Pancreas (tissue), 10 donors: Measurements from ENCODE around the gene TTC1. TPM values are rescaled to one million over a fixed set of nuclear protein-coding genes. Genes with fewer than 3 reads are reported as not detected.
A peak's percentile ranks its signal among the peaks of the same experiment; 100 is the strongest.
"Not testable (repeated sequence)": the region's sequence is repeated elsewhere in the genome, so short reads cannot be mapped to it uniquely, and the experiment has no call there.

ENCODE experiments used
- ATAC-seq, 4 donors: fragments of 200-7000 bp; cut with Tn5 transposase; one replicate each; pipeline versions ENCODE4 v1.8.0 to v1.9.1; 2020; ENCODE audit warnings: mild to moderate bottlenecking in 4 of 4, moderate library complexity in 4 of 4
- DNase-seq, 6 donors: peaks; one replicate each; pipeline ENCODE4 v3.0.0-alpha.2; 2020
- FAIRE-seq: peaks from 2 replicates; lab custom pipeline; 2012; peaks lifted over from hg19 to GRCh38; lab: Jason Lieb, UNC
- H3K27ac ChIP-seq, 4 donors: fragments of 200-600 bp; sonication (generic); 1 replicate in 3 of 4; 2 replicates in 1 of 4; pipeline versions ENCODE4 v1.5.0 to v1.8.0; 2020
- H3K27me3 ChIP-seq, 4 donors: fragments of 200-600 bp; one replicate each; pipeline ENCODE4 v1.8.0; 2021
- H3K36me3 ChIP-seq, 3 donors: fragments of 200-600 bp; sonication (generic) in 1 of 3; one replicate each; pipeline versions ENCODE4 v1.5.0 to v1.8.0; 2020 to 2021
- H3K4me1 ChIP-seq, 3 donors: fragments of 200-600 bp; one replicate each; pipeline ENCODE4 v1.8.0; 2021
- H3K4me3 ChIP-seq, 4 donors: fragments of 200-600 bp; sonication (generic) in 2 of 4; one replicate each; pipeline versions ENCODE4 v1.5.0 to v1.8.0; 2020 to 2021
- H3K9me3 ChIP-seq, 4 donors: fragments of 200-600 bp; one replicate each; pipeline ENCODE4 v1.8.0; 2021
- CTCF ChIP-seq, 4 donors: fragments of 200-600 bp; sonication (generic) in 3 of 4; IDR thresholded peaks; one replicate each; pipeline versions ENCODE4 v1.5.0 to v1.8.0; 2021; ENCODE audit warnings: antibody characterized with exemption in 4 of 4
- WGBS, 2 donors: extraction: QIAGEN DNeasy Blood & Tissue Kit; methylation state at CpG; one replicate each; pipeline ENCODE4 v1.1.7; 2013; 5-methylcytosine and 5-hydroxymethylcytosine counted together
- intact Hi-C, 3 donors: fragments of 100-400 bp; cut with DNase I; formaldehyde crosslinking; loops; one replicate each; pipeline versions ENCODE4 v1.11.1 to v1.14.2; 2022
- polyA plus RNA-seq, 2 donors: library from polyadenylated mRNA; stranded (reverse); fragments of 200-250 nt; gene quantifications; one replicate each; pipeline ENCODE4 v1.2.3, GENCODE V29; 2013
- total RNA-seq, 6 donors: library from RNA; stranded (reverse); fragmentation: NEBNext Ultra II Directional in 4 of 6; extraction: Animal tissue kit (Norgen Biotek cat#: 25700) in 4 of 6; gene quantifications; one replicate each; pipeline versions ENCODE4 v1.2.1 to v1.2.4, GENCODE V29; 2021 to 2023
- donor health status: healthy with polysubstance abuse.
- donor health status: DM: no; HTN: no; CAD: no; lungs with moderate emphysema.
- donor health status: DM: no; HTN: no; CAD: no.
- donor health status: control.
- donor health status: control.
- donor health status: Bipolar disorder and iron deficiency.
- donor health status: DM: yes; HTN: yes; CAD: no.
- donor health status: DM: no; HTN: no; CAD: no.
- donor health status: DM: no; HTN: no; CAD: no.
- donor health status: DM: yes; HTN: yes; CAD: no.

Gene TTC1
- total and polyA plus RNA-seq, 8 donors = 9.9 to 27.6 (median 15.6) TPM

- Histone ChIP-seq H3K27me3 (peaks cover 0 to 13% (median 0%) of the 10 kb centered on the region in 4 donors), H3K27ac (no peak overlapping the region), H3K36me3 (no peaks in the 10 kb centered on the region), H3K9me3 (no peaks in the 10 kb centered on the region), H3K4me1 (no peaks in the 10 kb centered on the region), H3K4me3 (no peak overlapping the region)
- 92 to 96% methylated on average over 1 of the region's 1 CpG for WGBS, 2 donors
- intact Hi-C loops = no loop called here
- FAIRE-seq (no peak), DNase-seq (no peak), ATAC-seq (no peak)
- no peak for TF ChIP-seq CTCF (IDR thresholded peaks at IDR 0.05)
Observed at GRCh38 chr5:159992566-159992965, 16.4 kb upstream of the TTC1 start.

GRCh38 chr5:159993194-159993593 is 15.7 kb upstream of the TTC1 start:
- H3K27ac ChIP-seq = no peak overlapping the region
- WGBS, 2 donors = 90 to 96% methylated on average over 2 of the region's 2 CpGs
- H3K27me3 ChIP-seq = peaks cover 0 to 13% (median 0%) of the 10 kb centered on the region in 4 donors
- DNase-seq (no peak), ATAC-seq (no peak), FAIRE-seq (no peak)
- H3K4me1 ChIP-seq = no peaks in the 10 kb centered on the region
- no peaks in the 10 kb centered on the region for H3K9me3 ChIP-seq
- H3K36me3 ChIP-seq = no peaks in the 10 kb centered on the region
- no peak for TF ChIP-seq CTCF (IDR thresholded peaks at IDR 0.05)
- intact Hi-C loops = no loop called here
- no peak overlapping the region for H3K4me3 ChIP-seq

GRCh38 chr5:159995907-159996306 is 13.0 kb upstream of the TTC1 start:
- intact Hi-C loops = no loop called here
- WGBS, 2 donors = 69 to 82% methylated on average over 3 of the region's 3 CpGs
- Histone ChIP-seq H3K36me3 (no peaks in the 10 kb centered on the region), H3K4me1 (no peaks in the 10 kb centered on the region), H3K4me3 (no peak overlapping the region), H3K27me3 (peaks cover 0 to 13% (median 0%) of the 10 kb centered on the region in 4 donors), H3K9me3 (no peaks in the 10 kb centered on the region), H3K27ac (no peak overlapping the region)
- TF ChIP-seq CTCF (IDR thresholded peaks at IDR 0.05) = no peak
- DNase-seq (no peak), FAIRE-seq (no peak), ATAC-seq (no peak)

- no peak overlapping the region for H3K27ac ChIP-seq
- FAIRE-seq = no peak
- no peaks in the 10 kb centered on the region for H3K27me3 ChIP-seq
- H3K4me3 ChIP-seq = no peak overlapping the region
- intact Hi-C loops = no loop called here
- no peaks in the 10 kb centered on the region for H3K4me1 ChIP-seq
- WGBS, 2 donors = 13 to 15% methylated on average over 3 of the region's 3 CpGs
- ATAC-seq = no peak
- no peak for DNase-seq
- H3K9me3 ChIP-seq = no peaks in the 10 kb centered on the region
- H3K36me3 ChIP-seq = no peaks in the 10 kb centered on the region
- TF ChIP-seq CTCF (IDR thresholded peaks at IDR 0.05) = no peak
Observed at GRCh38 chr5:160001457-160001856, 7.5 kb upstream of the TTC1 start.

- ATAC-seq (no peak), DNase-seq (no peak), FAIRE-seq (no peak)
- TF ChIP-seq CTCF (IDR thresholded peaks at IDR 0.05) = no peak
- Histone ChIP-seq H3K27ac (no peak overlapping the region), H3K36me3 (no peaks in the 10 kb centered on the region), H3K4me1 (peaks cover 8 to 14% (median 12%) of the 10 kb centered on the region in 3 donors), H3K9me3 (no peaks in the 10 kb centered on the region), H3K4me3 (no peak overlapping the region), H3K27me3 (no peaks in the 10 kb centered on the region)
- intact Hi-C loops = no loop called here
- 82 to 86% methylated on average over 3 of the region's 3 CpGs for WGBS, 2 donors
Observed at GRCh38 chr5:160007514-160007913, 1.4 kb upstream of the TTC1 start.

- peak overlapping the region in 2 of 4 donors; percentile 13 to 73 for H3K27ac ChIP-seq
- H3K4me3 ChIP-seq = peak overlapping the region in 2 of 4 donors; percentile 68 to 71
Observed at GRCh38 chr5:160008529-160008876, 436 bp upstream of the TTC1 start.

More at GRCh38 chr5:160008529-160008876, 436 bp upstream of the TTC1 start:
- ATAC-seq, H3K27me3 ChIP-seq, FAIRE-seq, DNase-seq, H3K36me3 ChIP-seq, intact Hi-C loops, H3K9me3 ChIP-seq: not testable (repeated sequence)
- H3K4me1 ChIP-seq = peaks cover 8 to 14% (median 12%) of the 10 kb centered on the region in 3 donors
- WGBS, 2 donors = 70 to 82% methylated on average over 14 of the region's 14 CpGs
